ENCODE data around the gene C19orf12. TPM values are rescaled to one million over a fixed set of nuclear protein-coding genes. Genes with fewer than 3 reads are reported as not detected.

Gene C19orf12
- total RNA-seq, 1 experiment from 2014 or later: 17.5 TPM

DNA sequence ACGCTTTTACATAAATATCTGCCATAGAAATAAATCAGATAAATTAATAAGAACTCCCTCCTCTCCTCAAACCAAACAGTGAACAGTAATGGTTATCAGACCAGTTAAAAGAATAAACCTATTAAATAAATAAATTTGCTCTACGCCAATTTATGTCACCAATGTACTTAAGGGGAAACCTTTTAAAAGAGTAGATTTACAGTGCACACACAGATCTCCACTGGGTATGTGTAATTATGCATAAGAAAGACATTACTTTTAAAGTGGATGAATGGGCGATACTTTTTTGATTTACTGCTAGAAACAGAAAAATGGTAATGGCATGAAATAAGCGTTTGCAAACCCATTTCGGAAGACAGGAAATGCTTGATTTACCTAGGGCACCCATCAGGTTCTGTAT is 34.9 kb upstream of the C19orf12 start:
- Mint-ChIP-seq H3K9me3 (ENCODE audit: low read depth, unreplicated experiment) (no peaks in the 10 kb centered on the region), H3K4me1 (ENCODE audit: low read depth, unreplicated experiment) (no peaks in the 10 kb centered on the region), H3K27ac (ENCODE audit: unreplicated experiment) (no peak overlapping the region), H3K4me3 (ENCODE audit: low read depth, unreplicated experiment) (no peak overlapping the region), H3K27me3 (ENCODE audit: unreplicated experiment) (peaks cover 63% of the 10 kb centered on the region), H3K36me3 (ENCODE audit: insufficient read depth, unreplicated experiment) (no peaks in the 10 kb centered on the region)
- TF ChIP-seq CTCF (IDR thresholded peaks at IDR 0.05; ENCODE audit: unreplicated experiment): no peak
- no TSS peak for BruUV-seq (replicated peaks)
- CTCF ChIA-PET: no interaction called here
- no peak for DNase-seq
- intact Hi-C loops (cut with micrococcal nuclease; ENCODE audit: unreplicated experiment): no loop called here

DNA sequence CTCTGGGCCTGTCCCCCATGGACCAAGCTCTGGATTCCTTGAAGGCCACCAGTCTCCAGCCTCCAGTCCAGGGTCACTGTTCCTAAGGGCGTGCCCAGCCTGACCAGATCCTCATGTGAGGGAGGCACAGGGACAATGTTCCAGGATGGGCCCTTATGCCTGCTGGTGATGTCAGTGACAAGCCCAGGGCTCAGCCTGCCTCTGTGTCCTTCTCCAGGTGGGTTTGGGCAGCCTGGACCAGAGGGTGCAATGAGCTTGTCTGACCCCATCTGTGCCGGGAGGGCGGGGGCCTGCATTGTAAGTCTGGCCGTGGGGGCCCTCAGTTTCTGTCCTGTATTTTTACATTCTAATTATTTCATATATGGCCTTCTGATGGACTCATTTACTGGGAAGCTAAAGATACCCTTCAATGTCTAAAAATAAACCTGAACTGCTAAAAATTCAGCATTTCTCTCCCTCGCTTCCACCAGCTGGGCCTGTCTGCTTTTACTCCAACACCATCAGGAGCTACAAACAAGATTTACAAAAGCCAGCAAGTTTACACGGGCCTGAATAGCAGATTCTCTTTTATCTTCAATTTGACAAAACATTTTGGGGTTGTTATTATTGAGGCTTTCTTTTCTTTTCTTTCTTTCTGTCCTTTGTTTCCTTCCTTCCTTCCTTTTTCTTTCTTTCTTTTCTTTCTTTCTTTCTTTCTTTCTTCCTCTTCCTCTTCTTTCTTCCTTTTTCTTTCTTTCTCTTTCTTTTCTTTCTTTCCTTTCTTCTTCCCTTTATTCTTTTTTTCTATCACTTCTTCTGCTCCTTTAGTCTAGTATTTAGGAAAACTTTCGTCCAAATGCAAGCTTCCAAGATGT is 34.2 kb upstream of the C19orf12 start:
- Mint-ChIP-seq H3K36me3 (ENCODE audit: insufficient read depth, unreplicated experiment) (no peaks in the 10 kb centered on the region), H3K4me1 (ENCODE audit: low read depth, unreplicated experiment) (no peaks in the 10 kb centered on the region), H3K27ac (ENCODE audit: unreplicated experiment) (no peak overlapping the region), H3K9me3 (ENCODE audit: low read depth, unreplicated experiment) (no peaks in the 10 kb centered on the region), H3K4me3 (ENCODE audit: low read depth, unreplicated experiment) (no peak overlapping the region), H3K27me3 (ENCODE audit: unreplicated experiment) (peaks cover 57% of the 10 kb centered on the region)
- no TSS peak for BruUV-seq (replicated peaks)
- DNase-seq: no peak
- intact Hi-C loops (cut with micrococcal nuclease; ENCODE audit: unreplicated experiment): no loop called here
- CTCF ChIA-PET: no interaction called here
- no peak for TF ChIP-seq CTCF (IDR thresholded peaks at IDR 0.05; ENCODE audit: unreplicated experiment)

GRCh38 chr19:29745253-29745652 is 30.2 kb upstream of the C19orf12 start:
- intact Hi-C loops (cut with micrococcal nuclease; ENCODE audit: unreplicated experiment): no loop called here
- CTCF ChIA-PET: no interaction called here
- Mint-ChIP-seq H3K9me3 (ENCODE audit: low read depth, unreplicated experiment) (no peaks in the 10 kb centered on the region), H3K4me3 (ENCODE audit: low read depth, unreplicated experiment) (no peak overlapping the region), H3K27ac (ENCODE audit: unreplicated experiment) (no peak overlapping the region), H3K36me3 (ENCODE audit: insufficient read depth, unreplicated experiment) (no peaks in the 10 kb centered on the region), H3K27me3 (ENCODE audit: unreplicated experiment) (peaks cover 56% of the 10 kb centered on the region), H3K4me1 (ENCODE audit: low read depth, unreplicated experiment) (no peaks in the 10 kb centered on the region)
- no TSS peak for BruUV-seq (replicated peaks)
- DNase-seq: peak; percentile 14
- TF ChIP-seq CTCF (IDR thresholded peaks at IDR 0.05; ENCODE audit: unreplicated experiment): no peak

GRCh38 chr19:29743681-29744080 is 28.6 kb upstream of the C19orf12 start:
- no TSS peak for BruUV-seq (replicated peaks)
- CTCF ChIA-PET: no interaction called here
- no peaks in the 10 kb centered on the region for H3K36me3 Mint-ChIP-seq (ENCODE audit: insufficient read depth, unreplicated experiment)
- no peak for TF ChIP-seq CTCF (IDR thresholded peaks at IDR 0.05; ENCODE audit: unreplicated experiment)
- intact Hi-C loops (cut with micrococcal nuclease; ENCODE audit: unreplicated experiment): no loop called here
- no peaks in the 10 kb centered on the region for H3K4me1 Mint-ChIP-seq (ENCODE audit: low read depth, unreplicated experiment)
- H3K27ac Mint-ChIP-seq (ENCODE audit: unreplicated experiment): no peak overlapping the region
- peaks cover 56% of the 10 kb centered on the region for H3K27me3 Mint-ChIP-seq (ENCODE audit: unreplicated experiment)
- no peak for DNase-seq
- no peaks in the 10 kb centered on the region for H3K9me3 Mint-ChIP-seq (ENCODE audit: low read depth, unreplicated experiment)
- no peak overlapping the region for H3K4me3 Mint-ChIP-seq (ENCODE audit: low read depth, unreplicated experiment)
